Right ventricle myocardium inferior (tissue), 1 donor: Measurements from ENCODE around the gene OR6C3. TPM values are rescaled to one million over a fixed set of nuclear protein-coding genes. Genes with fewer than 3 reads are reported as not detected.
"Not testable (repeated sequence)": the region's sequence is repeated elsewhere in the genome, so short reads cannot be mapped to it uniquely, and the experiment has no call there.

Experiments
- ATAC-seq: fragments of 200-7000 bp; cut with Tn5 transposase; one replicate; pipeline ENCODE4 v1.9.1; 2020; ENCODE audit warnings: mild to moderate bottlenecking, moderate library complexity
- DNase-seq: peaks from one replicate; pipeline ENCODE4 v3.0.0; 2021; ENCODE audit errors: missing footprints
- intact Hi-C: fragments of 100-400 bp; cut with DNase I; formaldehyde crosslinking; loops from one replicate; pipeline ENCODE4 v1.11.0; 2022
- long read RNA-seq: library from polyadenylated mRNA; unstranded; transcript quantifications from one replicate; pipeline ENCODE4 v2.0.0, GENCODE V29; 2021
- total RNA-seq: library from RNA; stranded (reverse); fragmentation: NEBNext Ultra II Directional; extraction: Animal tissue kit (Norgen Biotek cat#: 25700); gene quantifications from one replicate; pipeline ENCODE4 v1.2.1, GENCODE V29; 2021
- donor health status: DM: no; HTN: yes; CAD: no; lungs with severe emphysema.

OR6C3 gene
- total RNA-seq = not detected
- long read RNA-seq = 0 reads

- DNase-seq = no peak
- intact Hi-C loops = no loop called here
- no peak for ATAC-seq
Observed at GRCh38 chr12:55330446-55330845, at the start of gene OR6C3. Gene OR6C3 (plus strand): TSS chr12:55330746. CDS start chr12:55331701, 955 bp downstream.

- intact Hi-C loops = no loop called here
- no peak for DNase-seq
Observed at GRCh38 chr12:55280991-55281390, 49.6 kb upstream of the OR6C3 start.

GRCh38 chr12:55289999-55290398 is 40.5 kb upstream of the OR6C3 start:
- no peak for ATAC-seq
- no peak for DNase-seq
- intact Hi-C loops = no loop called here

More at GRCh38 chr12:55280991-55281390, 49.6 kb upstream of the OR6C3 start:
- no peak for ATAC-seq

- DNase-seq = no peak
- ATAC-seq = no peak
- intact Hi-C loops = no loop called here
Observed at GRCh38 chr12:55296469-55296868, 34.1 kb upstream of the OR6C3 start, which contains the start of gene OR6C6. Gene OR6C6 (minus strand): TSS chr12:55296569. CDS start chr12:55295232, 1,337 bp downstream.

GRCh38 chr12:55314043-55314442 is 16.5 kb upstream of the OR6C3 start, which contains the start of gene OR6C1:
Gene OR6C1 (plus strand): TSS chr12:55314343. CDS start chr12:55320600, 6,257 bp downstream.
- intact Hi-C loops = no loop called here
- DNase-seq (no peak), ATAC-seq (no peak)

- DNase-seq (no peak), ATAC-seq (no peak)
- intact Hi-C loops = no loop called here
Observed at GRCh38 chr12:55320201-55320600, 10.3 kb upstream of the OR6C3 start.

GRCh38 chr12:55325801-55326200 is 4.7 kb upstream of the OR6C3 start:
- DNase-seq, intact Hi-C loops, ATAC-seq: not testable (repeated sequence)

- DNase-seq (no peak), ATAC-seq (no peak)
- intact Hi-C loops = no loop called here
Observed at GRCh38 chr12:55336002-55336401, 5.5 kb downstream of the OR6C3 start.

GRCh38 chr12:55355338-55355737 is 24.8 kb downstream of the OR6C3 start:
- ATAC-seq, intact Hi-C loops, DNase-seq: not testable (repeated sequence)

- no peak for ATAC-seq
- intact Hi-C loops = no loop called here
- no peak for DNase-seq
Observed at GRCh38 chr12:55362675-55363074, 32.1 kb downstream of the OR6C3 start, which contains the start of gene OR6C75. Gene OR6C75 (plus strand): TSS chr12:55362975. CDS start chr12:55365111, 2,136 bp downstream.

- DNase-seq (no peak), ATAC-seq (no peak)
- intact Hi-C loops = no loop called here
Observed at GRCh38 chr12:55365086-55365485, 34.5 kb downstream of the OR6C3 start.

GRCh38 chr12:55372521-55372920 is 42.0 kb downstream of the OR6C3 start:
- no peak for ATAC-seq
- DNase-seq = no peak
- intact Hi-C loops = no loop called here

Other genes starting within 250 kb of the OR6C3 start
- not detected for gene OR9K2, start 204.3 kb upstream of the OR6C3 start, total RNA-seq
- gene OR10A7, start 109.7 kb upstream of the OR6C3 start, total RNA-seq = not detected
- not detected for gene OR6C74, start 86.1 kb upstream of the OR6C3 start, total RNA-seq
- gene OR6C6, start 34.2 kb upstream of the OR6C3 start, total RNA-seq = not detected
- not detected for gene OR6C1, start 16.4 kb upstream of the OR6C3 start, total RNA-seq
- not detected for gene OR6C75, start 32.2 kb downstream of the OR6C3 start, total RNA-seq
- gene OR6C65, start 69.8 kb downstream of the OR6C3 start, total RNA-seq = not detected
- gene OR6C76, start 95.5 kb downstream of the OR6C3 start, total RNA-seq = not detected
- gene OR6C2, start 113.3 kb downstream of the OR6C3 start, total RNA-seq = not detected
- gene OR6C70, start 139.4 kb downstream of the OR6C3 start, total RNA-seq = not detected
- gene OR6C68, start 161.6 kb downstream of the OR6C3 start, total RNA-seq = not detected
- gene OR6C4, start 218.9 kb downstream of the OR6C3 start, total RNA-seq = not detected
- gene OR2AP1, start 241.7 kb downstream of the OR6C3 start, total RNA-seq = not detected